GM12872 (cell line): ENCODE data around the gene MINPP1.

ENCODE experiments used
- CTCF ChIP-seq: IDR thresholded peaks from 3 replicates; pipeline ENCODE4 v1.5.1; 2011; ENCODE audit warnings: low read depth, mild to moderate bottlenecking, low read length, moderate library complexity; ENCODE audit not compliant: insufficient read depth

Gene MINPP1

GRCh38 chr10:87545783-87546182 lies 41.1 kb downstream of the MINPP1 start:
- no peak for TF ChIP-seq CTCF

GRCh38 chr10:87546210-87546609 lies 41.5 kb downstream of the MINPP1 start:
- no peak for TF ChIP-seq CTCF

GRCh38 chr10:87546971-87547413 lies 42.3 kb downstream of the MINPP1 start:
- TF ChIP-seq CTCF: no peak

GRCh38 chr10:87547734-87548311 lies 43.1 kb downstream of the MINPP1 start:
- TF ChIP-seq CTCF: no peak

- no peak for TF ChIP-seq CTCF
Measured at GRCh38 chr10:87550741-87551140, 46.0 kb downstream of the MINPP1 start.

GRCh38 chr10:87551326-87551725 lies 46.6 kb downstream of the MINPP1 start:
- TF ChIP-seq CTCF: no peak

- TF ChIP-seq CTCF: no peak
Measured at GRCh38 chr10:87552248-87552929, 47.7 kb downstream of the MINPP1 start.
